Panc1 (cell line): Measurements from ENCODE around the gene ARMH2. TPM values are rescaled to one million over a fixed set of nuclear protein-coding genes. Genes with fewer than 3 reads are reported as not detected.

Experiments
- ATAC-seq: fragments of 200-7000 bp; cut with Tn5 transposase; 2 replicates; pipeline ENCODE4 v1.9.1; 2020; ENCODE audit warnings: mild to moderate bottlenecking, moderate library complexity
- BruUV-seq: library from RNA; stranded (reverse); fragments of 400-500 nt; replicated peaks from 2 replicates; lab custom pipeline; 2021; lab: Mats Ljungman, UMichigan
- CTCF ChIA-PET: fragments of 300-600 bp; sonication (Branson Sonifier 250); formaldehyde crosslinking; loops from one replicate; lab custom pipeline; 2022; ENCODE audit warnings: antibody characterized with exemption; lab: Charles Lee
- POLR2A ChIA-PET: fragments of 300-600 bp; sonication (Branson Sonifier 250); formaldehyde crosslinking; loops from one replicate; lab custom pipeline; 2022; ENCODE audit warnings: antibody characterized with exemption; lab: Charles Lee
- DNase-seq: peaks from one replicate; pipeline ENCODE4 v3.0.0-alpha.2; 2010; ENCODE audit warnings: low read depth, low spot score
- H3K27ac ChIP-seq: 2 replicates; pipeline ENCODE4 v1.5.1; 2011; ENCODE audit warnings: mild to moderate bottlenecking, low read length, inconsistent platforms
- H3K27me3 ChIP-seq: fragments of 200-500 bp; sonication (Bioruptor generic); 2 replicates; pipeline ENCODE4 v1.6.0; 2014; ENCODE audit warnings: low read length, inconsistent platforms; ENCODE audit not compliant: control insufficient read depth, insufficient read depth
- H3K36me3 ChIP-seq: fragments of 200-500 bp; sonication (Bioruptor generic); 2 replicates; pipeline ENCODE4 v1.5.1; 2014; ENCODE audit warnings: inconsistent platforms, mild to moderate bottlenecking, low read length, moderate library complexity; ENCODE audit not compliant: control insufficient read depth, insufficient read depth
- H3K4me1 ChIP-seq: 2 replicates; pipeline ENCODE4 v1.5.1; 2011; ENCODE audit warnings: inconsistent platforms, mild to moderate bottlenecking, low read length, moderate library complexity; ENCODE audit not compliant: control insufficient read depth, insufficient read depth
- H3K4me3 ChIP-seq, 2 experiments: 2 replicates each; pipeline ENCODE4 v1.5.1; 2011 to 2012; ENCODE audit warnings: low read depth in 2 of 2, low read length in 2 of 2, mild to moderate bottlenecking in 2 of 2, inconsistent platforms in 1 of 2, moderate library complexity in 1 of 2
- H3K9me3 ChIP-seq: fragments of 200-500 bp; sonication (Bioruptor generic); 2 replicates; pipeline ENCODE4 v1.5.1; 2014; ENCODE audit warnings: low read depth, mild to moderate bottlenecking, inconsistent platforms, low read length, moderate library complexity; ENCODE audit not compliant: control insufficient read depth, insufficient read depth
- POLR2AphosphoS5 ChIP-seq: IDR thresholded peaks from 2 replicates; pipeline ENCODE4 v1.6.1; 2012; ENCODE audit warnings: mild to moderate bottlenecking, low read depth, low read length, moderate library complexity
- REST ChIP-seq, 2 experiments: IDR thresholded peaks; 2 replicates each; pipeline ENCODE4 v1.6.1; 2011 to 2012; ENCODE audit warnings: low read depth in 2 of 2, control low read depth in 1 of 2, low read length in 1 of 2, mild to moderate bottlenecking in 1 of 2, moderate library complexity in 1 of 2; ENCODE audit not compliant: insufficient read depth in 1 of 2
- SIN3A ChIP-seq: IDR thresholded peaks from 2 replicates; pipeline ENCODE4 v1.6.1; 2012; ENCODE audit warnings: low read depth, mild to moderate bottlenecking, low read length, moderate library complexity, borderline replicate concordance; ENCODE audit not compliant: insufficient read depth
- TCF7L2 ChIP-seq: IDR thresholded peaks from 2 replicates; pipeline ENCODE4 v1.6.1; 2011; ENCODE audit warnings: mild to moderate bottlenecking, low read depth, low read length, inconsistent platforms
- in situ Hi-C: cut with HindIII; loops from 2 replicates; pipeline ENCODE4 v1.10.0; 2016; ENCODE audit warnings: low sequenced_read_pairs, low pct_unique_long_range_greater_than_20kb
- intact Hi-C: fragments of 100-400 bp; cut with micrococcal nuclease; formaldehyde crosslinking; loops from one replicate; pipeline ENCODE4 v1.10.0; 2022; ENCODE audit not compliant: unreplicated experiment
- total RNA-seq: library from RNA; stranded (reverse); gene quantifications from one replicate; pipeline ENCODE4 v1.2.1, GENCODE V29; 2021; ENCODE audit not compliant: unreplicated experiment
- TF ChIP-seq, protein P1 (sequence below): fragments of 450-650 bp; IDR thresholded peaks from 2 replicates; pipeline ENCODE4 v1.5.1; 2017; ENCODE audit warnings: mild to moderate bottlenecking

ARMH2 gene
- total RNA-seq, 1 experiment from 2014 or later, result not detected

DNA sequence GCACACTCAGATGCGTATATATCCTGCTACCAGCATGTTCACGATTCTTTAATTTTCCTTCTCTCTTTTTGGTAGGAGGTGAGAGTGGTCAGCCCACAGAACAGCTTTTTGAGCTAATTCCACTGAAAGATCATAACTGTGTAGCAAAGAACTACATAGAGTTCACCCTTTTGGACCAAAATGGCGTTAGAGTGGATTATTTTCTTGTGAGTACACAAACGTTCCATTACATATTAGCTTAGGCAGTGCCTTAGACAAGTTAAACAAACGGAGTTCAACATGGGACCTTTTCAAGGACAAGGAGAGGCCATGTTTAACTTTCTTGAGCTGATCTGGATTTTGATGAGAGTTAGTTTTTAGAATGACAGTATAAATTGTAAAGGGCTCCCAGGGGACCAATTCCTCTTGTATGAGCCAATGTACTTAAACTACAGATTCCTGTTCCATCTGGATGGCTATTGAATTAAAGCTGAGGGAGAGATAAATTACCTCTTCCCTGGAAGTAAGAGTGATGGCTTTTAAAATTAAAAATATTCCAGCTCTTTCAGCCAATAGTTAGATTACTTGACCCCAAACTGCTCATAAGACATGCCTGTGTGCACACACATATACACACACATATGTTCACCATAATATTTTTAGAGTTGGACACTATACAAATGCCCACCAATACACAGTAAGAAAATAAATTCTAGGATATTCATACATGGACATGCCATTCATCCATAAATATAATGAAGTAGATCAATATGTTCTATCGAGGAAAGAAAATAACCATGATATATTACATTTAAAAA is 25.6 kb upstream of the ARMH2 start:
- no peaks in the 10 kb centered on the region for H3K36me3 ChIP-seq
- ATAC-seq, result no peak
- no peak for TF ChIP-seq POLR2AphosphoS5
- no peak for TF ChIP-seq SIN3A
- TF ChIP-seq, protein P1, sequence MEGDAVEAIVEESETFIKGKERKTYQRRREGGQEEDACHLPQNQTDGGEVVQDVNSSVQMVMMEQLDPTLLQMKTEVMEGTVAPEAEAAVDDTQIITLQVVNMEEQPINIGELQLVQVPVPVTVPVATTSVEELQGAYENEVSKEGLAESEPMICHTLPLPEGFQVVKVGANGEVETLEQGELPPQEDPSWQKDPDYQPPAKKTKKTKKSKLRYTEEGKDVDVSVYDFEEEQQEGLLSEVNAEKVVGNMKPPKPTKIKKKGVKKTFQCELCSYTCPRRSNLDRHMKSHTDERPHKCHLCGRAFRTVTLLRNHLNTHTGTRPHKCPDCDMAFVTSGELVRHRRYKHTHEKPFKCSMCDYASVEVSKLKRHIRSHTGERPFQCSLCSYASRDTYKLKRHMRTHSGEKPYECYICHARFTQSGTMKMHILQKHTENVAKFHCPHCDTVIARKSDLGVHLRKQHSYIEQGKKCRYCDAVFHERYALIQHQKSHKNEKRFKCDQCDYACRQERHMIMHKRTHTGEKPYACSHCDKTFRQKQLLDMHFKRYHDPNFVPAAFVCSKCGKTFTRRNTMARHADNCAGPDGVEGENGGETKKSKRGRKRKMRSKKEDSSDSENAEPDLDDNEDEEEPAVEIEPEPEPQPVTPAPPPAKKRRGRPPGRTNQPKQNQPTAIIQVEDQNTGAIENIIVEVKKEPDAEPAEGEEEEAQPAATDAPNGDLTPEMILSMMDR, result no peak
- no peak for TF ChIP-seq TCF7L2
- TF ChIP-seq REST (IDR thresholded peaks at IDR 0.05; ENCODE audit: insufficient read depth in 1 of 2, low read depth in 2 of 2, low read length in 1 of 2), result no peak
- in situ Hi-C loops (no loop called here), intact Hi-C loops (no loop called here)
- BruUV-seq, result no TSS peak
- no peak for DNase-seq
- H3K27me3 ChIP-seq, result no peaks in the 10 kb centered on the region
- H3K27ac ChIP-seq, result no peak overlapping the region
- CTCF ChIA-PET, result no interaction called here
- H3K4me3 ChIP-seq, result no peak overlapping the region
- POLR2A ChIA-PET, result no interaction called here
- H3K9me3 ChIP-seq, result no peaks in the 10 kb centered on the region
- H3K4me1 ChIP-seq, result no peaks in the 10 kb centered on the region

- Histone ChIP-seq H3K9me3 (no peaks in the 10 kb centered on the region), H3K27ac (no peak overlapping the region), H3K36me3 (no peaks in the 10 kb centered on the region), H3K4me3 (no peak overlapping the region), H3K4me1 (no peaks in the 10 kb centered on the region), H3K27me3 (no peaks in the 10 kb centered on the region)
- BruUV-seq, result no TSS peak
- POLR2A ChIA-PET, result no interaction called here
- ATAC-seq (no peak), DNase-seq (no peak)
- intact Hi-C loops, result no loop called here
- CTCF ChIA-PET, result no interaction called here
- in situ Hi-C loops, result no loop called here
- no peak for TF ChIP-seq TCF7L2
- no peak for TF ChIP-seq SIN3A
- TF ChIP-seq REST (IDR thresholded peaks at IDR 0.05; ENCODE audit: insufficient read depth in 1 of 2, low read depth in 2 of 2, low read length in 1 of 2), result no peak
Observed at GRCh38 chr6:24823185-24823584, 24.5 kb upstream of the ARMH2 start.
